HG03139 (cell line): ENCODE measurements around the gene CEP152.
A peak's percentile ranks its signal among the peaks of the same experiment; 100 is the strongest.
"Not testable (repeated sequence)": the region's sequence is repeated elsewhere in the genome, so short reads cannot be mapped to it uniquely, and the experiment has no call there.

ENCODE experiments used
- ATAC-seq: cut with Tn5 transposase; IDR thresholded peaks from one replicate; pipeline ENCODE4 v1.9.1; 2021; ENCODE audit not compliant: unreplicated experiment

CEP152 gene

GRCh38 chr15:48810414-48811324 lies at the start of gene CEP152:
CEP152 (minus strand) TSS chr15:48811069; CDS start chr15:48805649, 5,420 bp downstream.
- peak; percentile 96 for ATAC-seq

GRCh38 chr15:48859426-48859825 lies 48.6 kb upstream of the CEP152 start:
- ATAC-seq, result no peak

- ATAC-seq, result no peak
Observed at GRCh38 chr15:48858401-48858800, 47.5 kb upstream of the CEP152 start.

- no peak for ATAC-seq
Observed at GRCh38 chr15:48856942-48857341, 46.1 kb upstream of the CEP152 start.

GRCh38 chr15:48855501-48856440 lies 44.9 kb upstream of the CEP152 start:
- no peak for ATAC-seq

GRCh38 chr15:48854434-48854833 lies 43.6 kb upstream of the CEP152 start:
- not testable (repeated sequence) for ATAC-seq

GRCh38 chr15:48851956-48852355 lies 41.1 kb upstream of the CEP152 start:
- no peak for ATAC-seq

GRCh38 chr15:48850648-48851047 lies 39.8 kb upstream of the CEP152 start:
- no peak for ATAC-seq

GRCh38 chr15:48845123-48845522 lies 34.3 kb upstream of the CEP152 start:
- ATAC-seq, result no peak

GRCh38 chr15:48842501-48842900 lies 31.6 kb upstream of the CEP152 start:
- no peak for ATAC-seq

- ATAC-seq, result no peak
Observed at GRCh38 chr15:48834756-48835155, 23.9 kb upstream of the CEP152 start.

- ATAC-seq, result no peak
Observed at GRCh38 chr15:48833526-48834239, 22.8 kb upstream of the CEP152 start.

- no peak for ATAC-seq
Observed at GRCh38 chr15:48832648-48833047, 21.8 kb upstream of the CEP152 start.

- no peak for ATAC-seq
Observed at GRCh38 chr15:48828906-48829305, 18.0 kb upstream of the CEP152 start.

GRCh38 chr15:48828471-48828870 lies 17.6 kb upstream of the CEP152 start:
- ATAC-seq, result no peak

- ATAC-seq, result no peak
Observed at GRCh38 chr15:48825075-48825474, 14.2 kb upstream of the CEP152 start.

GRCh38 chr15:48823706-48824105 lies 12.8 kb upstream of the CEP152 start:
- no peak for ATAC-seq

- ATAC-seq, result no peak
Observed at GRCh38 chr15:48823237-48823636, 12.4 kb upstream of the CEP152 start.

- ATAC-seq, result no peak
Observed at GRCh38 chr15:48814286-48814685, 3.4 kb upstream of the CEP152 start.

- ATAC-seq, result no peak
Observed at GRCh38 chr15:48811325-48811958, 573 bp upstream of the CEP152 start.

- ATAC-seq, result no peak
Observed at GRCh38 chr15:48806151-48806550, 4.7 kb downstream of the CEP152 start.
